LNCAP (cell line): Measurements from ENCODE around the gene TCIRG1.

Experiments used
- CTCF ChIP-seq: fragments of 450-650 bp; IDR thresholded peaks from 2 replicates; pipeline ENCODE4 v1.5.1; 2017; ENCODE audit warnings: mild to moderate bottlenecking

Gene TCIRG1

GRCh38 chr11:67999201-67999629, 39.6 kb upstream of the TCIRG1 start:
- no peak for TF ChIP-seq CTCF

- no peak for TF ChIP-seq CTCF
These were observed 39.1 kb upstream of the TCIRG1 start for GRCh38 chr11:67999704-68000103.

- TF ChIP-seq CTCF: no peak
These were observed 36.3 kb upstream of the TCIRG1 start for GRCh38 chr11:68002575-68002937.

GRCh38 chr11:68002938-68003845, 35.6 kb upstream of the TCIRG1 start:
- TF ChIP-seq CTCF: no peak

- TF ChIP-seq CTCF: no peak
These were observed 34.8 kb upstream of the TCIRG1 start, which contains the start of gene UNC93B1 for GRCh38 chr11:68003846-68004550. Gene UNC93B1 (minus strand): TSS chr11:68004097. CDS start chr11:68004043, 54 bp downstream.

- TF ChIP-seq CTCF: no peak
These were observed 34.1 kb upstream of the TCIRG1 start for GRCh38 chr11:68004551-68005335.

GRCh38 chr11:68006606-68007166, 32.1 kb upstream of the TCIRG1 start:
- no peak for TF ChIP-seq CTCF
